SK-N-MC (cell line): Measurements from ENCODE around the gene JTB.

Experiments used
- EZH2 ChIP-seq: fragments of 200-600 bp; sonication (generic); IDR thresholded peaks from one replicate; pipeline ENCODE4 v1.6.1; 2017; ENCODE audit warnings: antibody characterized with exemption
- POLR2AphosphoS5 ChIP-seq: IDR thresholded peaks from 2 replicates; pipeline ENCODE4 v1.6.1; 2012; ENCODE audit warnings: mild to moderate bottlenecking, low read depth, low read length, borderline replicate concordance

DNA sequence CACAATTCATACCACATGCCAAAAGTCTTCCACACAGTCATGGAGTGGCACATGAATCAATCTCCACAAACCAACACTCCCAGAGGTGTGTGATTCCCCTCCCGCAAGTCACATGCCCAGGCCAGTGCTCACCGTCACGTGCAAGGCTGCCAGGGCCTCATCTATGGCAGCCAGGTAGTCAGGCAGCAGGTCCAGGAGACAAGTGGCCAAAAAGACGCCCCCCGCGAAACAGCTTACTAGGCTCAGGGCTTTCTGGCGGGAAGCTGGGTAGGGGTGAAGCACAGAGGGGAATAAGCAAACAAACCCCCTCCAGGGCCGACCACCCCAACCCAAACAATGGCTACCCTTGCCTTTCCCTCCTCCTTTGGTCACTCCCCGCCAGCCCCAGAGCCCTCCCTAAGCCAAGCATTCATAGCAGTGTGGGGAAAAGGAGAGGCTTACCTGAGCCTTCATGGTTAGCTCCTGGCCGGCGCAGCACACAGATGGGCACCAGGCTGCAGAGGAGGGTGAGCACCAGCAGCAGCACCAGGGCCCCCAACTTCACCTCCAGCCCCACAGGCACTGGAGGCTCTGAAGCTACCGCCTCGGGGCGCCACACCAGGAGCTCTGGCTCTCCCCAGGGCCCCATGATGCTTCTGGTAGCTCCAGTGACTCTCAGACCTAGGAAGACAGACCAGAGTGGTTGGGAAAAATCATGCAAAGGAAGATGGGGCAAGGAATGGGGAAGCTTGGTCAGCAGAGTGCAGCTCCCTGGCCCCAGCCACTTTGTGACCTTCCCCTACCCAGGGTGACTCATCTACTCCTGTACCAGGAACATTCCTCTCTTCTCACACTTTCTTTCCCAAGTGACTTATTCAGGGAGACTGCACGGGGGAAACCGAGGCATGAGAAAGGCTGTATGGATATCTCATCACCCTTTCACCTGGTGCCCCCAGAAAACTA is 15.1 kb downstream of the JTB start:
- no peak; the same call in 1 of the 2 replicates for TF ChIP-seq POLR2AphosphoS5
- TF ChIP-seq EZH2 = no peak
